ENCODE measurements around the gene PKP2.

DNA sequence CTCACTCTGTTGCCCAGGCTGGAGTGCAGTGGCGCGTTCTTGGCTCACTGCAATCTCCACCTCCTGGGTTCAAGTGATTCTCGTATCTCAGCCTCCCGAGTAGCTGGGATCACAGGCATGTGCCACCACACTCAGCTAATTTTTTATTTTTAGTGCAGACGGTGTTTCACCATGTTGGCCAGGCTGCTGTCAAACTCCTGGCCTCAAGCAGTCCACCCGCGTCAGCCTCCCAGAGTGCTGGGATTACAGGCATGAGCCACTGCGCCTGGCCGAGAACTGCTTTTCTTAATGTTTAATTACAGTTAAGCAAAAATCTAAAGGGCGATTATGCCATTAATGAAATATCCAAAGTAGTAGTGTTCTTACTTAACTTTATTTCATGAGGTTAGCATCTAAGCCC lies 154.4 kb downstream of the PKP2 start:
- TF ChIP-seq, protein P1, sequence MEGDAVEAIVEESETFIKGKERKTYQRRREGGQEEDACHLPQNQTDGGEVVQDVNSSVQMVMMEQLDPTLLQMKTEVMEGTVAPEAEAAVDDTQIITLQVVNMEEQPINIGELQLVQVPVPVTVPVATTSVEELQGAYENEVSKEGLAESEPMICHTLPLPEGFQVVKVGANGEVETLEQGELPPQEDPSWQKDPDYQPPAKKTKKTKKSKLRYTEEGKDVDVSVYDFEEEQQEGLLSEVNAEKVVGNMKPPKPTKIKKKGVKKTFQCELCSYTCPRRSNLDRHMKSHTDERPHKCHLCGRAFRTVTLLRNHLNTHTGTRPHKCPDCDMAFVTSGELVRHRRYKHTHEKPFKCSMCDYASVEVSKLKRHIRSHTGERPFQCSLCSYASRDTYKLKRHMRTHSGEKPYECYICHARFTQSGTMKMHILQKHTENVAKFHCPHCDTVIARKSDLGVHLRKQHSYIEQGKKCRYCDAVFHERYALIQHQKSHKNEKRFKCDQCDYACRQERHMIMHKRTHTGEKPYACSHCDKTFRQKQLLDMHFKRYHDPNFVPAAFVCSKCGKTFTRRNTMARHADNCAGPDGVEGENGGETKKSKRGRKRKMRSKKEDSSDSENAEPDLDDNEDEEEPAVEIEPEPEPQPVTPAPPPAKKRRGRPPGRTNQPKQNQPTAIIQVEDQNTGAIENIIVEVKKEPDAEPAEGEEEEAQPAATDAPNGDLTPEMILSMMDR (IDR thresholded peaks at IDR 0.05; ENCODE audit: extremely low read depth in 1 of 2, insufficient read depth in 1 of 2, low read depth in 1 of 2, low read length in 2 of 2) = no peak
- no peak for TF ChIP-seq POLR2A (IDR thresholded peaks at IDR 0.05; ENCODE audit: low read depth, low read length)
- TF ChIP-seq FOS (IDR thresholded peaks at IDR 0.05; ENCODE audit: borderline replicate concordance, insufficient read depth, low read length) = no peak
- TF ChIP-seq POLR2AphosphoS5 (IDR thresholded peaks at IDR 0.05; ENCODE audit: insufficient read depth, low read depth, low read length) = no peak
- TF ChIP-seq JUN (IDR thresholded peaks at IDR 0.05; ENCODE audit: borderline replicate concordance, insufficient read depth, insufficient read length, low read depth) = no peak
- no peak for TF ChIP-seq MYC (IDR thresholded peaks at IDR 0.05; ENCODE audit: low read depth, low read length)
- TF ChIP-seq EZH2 (IDR thresholded peaks at IDR 0.05; ENCODE audit: borderline replicate concordance, low read depth, low read length, severe bottlenecking) = no peak
